Measurements from ENCODE around the gene ADGRB3.

ADGRB3 gene

DNA sequence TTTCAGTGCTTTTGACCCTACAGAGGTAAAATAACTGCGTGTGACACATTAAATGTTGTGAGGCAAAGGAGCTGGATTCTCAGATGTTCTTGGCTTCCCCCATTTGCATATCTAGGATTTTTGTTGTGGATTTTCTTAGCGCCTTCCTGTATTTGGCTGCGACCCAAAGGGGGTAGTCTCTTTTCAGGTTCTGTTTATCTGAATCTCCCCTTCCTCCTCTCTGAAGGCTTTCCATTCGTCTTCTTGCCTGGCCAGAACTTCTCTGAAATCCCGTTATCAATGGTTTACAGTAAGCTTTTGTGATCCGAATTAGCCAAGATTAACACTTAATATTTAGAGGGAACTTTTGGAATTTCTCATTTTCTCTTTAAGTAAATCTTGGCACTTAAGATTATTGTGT, 60.8 kb downstream of the ADGRB3 start:
- no peak overlapping the region for H3K27ac ChIP-seq
- no peak for DNase-seq (ENCODE audit: low read depth, low spot score)

- no peak overlapping the region for H3K27ac ChIP-seq
- no peak for DNase-seq (ENCODE audit: low read depth, low spot score)
Observed at GRCh38 chr6:68697394-68697793, 62.3 kb downstream of the ADGRB3 start.

GRCh38 chr6:68701159-68701558, 66.1 kb downstream of the ADGRB3 start:
- no peak overlapping the region for H3K27ac ChIP-seq

GRCh38 chr6:68704485-68704884, 69.4 kb downstream of the ADGRB3 start:
- DNase-seq (ENCODE audit: low read depth, low spot score) = no peak
- H3K27ac ChIP-seq = no peak overlapping the region

More at GRCh38 chr6:68701159-68701558, 66.1 kb downstream of the ADGRB3 start:
- DNase-seq (ENCODE audit: low read depth, low spot score) = no peak

GRCh38 chr6:68709091-68709490, 74.0 kb downstream of the ADGRB3 start:
- no peak overlapping the region for H3K27ac ChIP-seq
- DNase-seq (ENCODE audit: low read depth, low spot score) = no peak

DNA sequence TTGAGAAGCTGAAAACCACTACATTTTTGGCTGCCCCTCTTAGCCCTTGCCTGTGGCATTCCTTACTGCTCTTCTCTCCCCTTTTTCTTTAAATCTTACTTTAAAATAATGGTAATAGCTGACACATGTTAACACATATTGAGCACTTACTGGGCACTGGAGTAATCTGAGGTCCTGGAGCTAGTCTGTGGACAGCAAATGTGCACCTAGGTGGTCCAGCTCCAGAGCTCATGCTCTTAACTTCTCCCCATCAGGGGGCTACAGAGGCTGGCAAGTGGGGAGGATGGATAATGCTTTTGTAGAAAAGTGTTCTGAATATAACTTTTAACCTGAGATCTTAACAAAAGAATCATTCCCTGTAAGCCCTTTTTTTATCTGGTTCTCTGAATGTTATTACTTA, 74.8 kb downstream of the ADGRB3 start:
- no peak overlapping the region for H3K27ac ChIP-seq
- no peak for DNase-seq (ENCODE audit: low read depth, low spot score)

GRCh38 chr6:68710496-68710895, 75.4 kb downstream of the ADGRB3 start:
- no peak for DNase-seq (ENCODE audit: low read depth, low spot score)

DNA sequence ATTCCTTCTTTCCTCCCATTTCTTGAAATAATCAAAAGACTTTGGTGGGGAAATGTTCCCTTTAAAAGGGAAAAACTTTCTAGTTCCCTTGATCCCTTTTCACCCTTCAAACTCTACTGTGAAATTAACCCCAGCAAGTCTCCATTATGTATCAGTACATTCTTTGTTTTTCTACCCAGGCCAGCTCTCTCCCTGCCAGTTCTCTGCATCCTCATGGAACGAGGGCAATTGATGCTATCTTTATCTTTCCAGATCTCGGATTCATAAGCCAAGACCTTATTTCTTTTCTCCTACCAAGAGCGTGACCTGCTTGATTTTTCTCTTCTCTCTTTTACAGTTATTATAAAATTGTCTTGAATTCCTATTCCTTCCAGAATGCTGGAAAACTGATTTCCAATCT, 75.8 kb downstream of the ADGRB3 start:
- no peak for DNase-seq (ENCODE audit: low read depth, low spot score)
- no peak overlapping the region for H3K27ac ChIP-seq

More at GRCh38 chr6:68710496-68710895, 75.4 kb downstream of the ADGRB3 start:
- H3K27ac ChIP-seq = no peak overlapping the region

- H3K27ac ChIP-seq = no peak overlapping the region
- no peak for DNase-seq (ENCODE audit: low read depth, low spot score)
Observed at GRCh38 chr6:68711386-68712000, 76.4 kb downstream of the ADGRB3 start.

DNA sequence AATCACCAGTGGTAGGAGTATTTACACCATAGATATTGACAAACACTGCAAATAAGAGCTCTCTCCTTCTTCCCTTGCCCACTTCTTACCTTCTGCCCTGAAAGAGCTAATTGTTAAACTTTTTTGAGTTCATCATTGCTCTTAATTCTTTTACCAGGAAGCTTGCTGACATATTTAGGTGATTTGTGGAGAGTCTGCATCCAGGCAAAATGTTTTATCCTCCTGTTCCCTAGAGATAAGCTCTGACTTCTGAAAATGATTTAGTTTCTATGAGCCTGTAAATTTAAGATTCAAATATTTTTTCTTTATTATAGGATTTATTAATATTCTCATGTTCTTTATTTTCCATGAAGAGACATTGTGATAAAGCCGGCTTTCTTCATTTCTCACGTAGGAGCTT, 81.5 kb downstream of the ADGRB3 start:
- H3K27ac ChIP-seq = no peak overlapping the region
- no peak for DNase-seq (ENCODE audit: low read depth, low spot score)

DNA sequence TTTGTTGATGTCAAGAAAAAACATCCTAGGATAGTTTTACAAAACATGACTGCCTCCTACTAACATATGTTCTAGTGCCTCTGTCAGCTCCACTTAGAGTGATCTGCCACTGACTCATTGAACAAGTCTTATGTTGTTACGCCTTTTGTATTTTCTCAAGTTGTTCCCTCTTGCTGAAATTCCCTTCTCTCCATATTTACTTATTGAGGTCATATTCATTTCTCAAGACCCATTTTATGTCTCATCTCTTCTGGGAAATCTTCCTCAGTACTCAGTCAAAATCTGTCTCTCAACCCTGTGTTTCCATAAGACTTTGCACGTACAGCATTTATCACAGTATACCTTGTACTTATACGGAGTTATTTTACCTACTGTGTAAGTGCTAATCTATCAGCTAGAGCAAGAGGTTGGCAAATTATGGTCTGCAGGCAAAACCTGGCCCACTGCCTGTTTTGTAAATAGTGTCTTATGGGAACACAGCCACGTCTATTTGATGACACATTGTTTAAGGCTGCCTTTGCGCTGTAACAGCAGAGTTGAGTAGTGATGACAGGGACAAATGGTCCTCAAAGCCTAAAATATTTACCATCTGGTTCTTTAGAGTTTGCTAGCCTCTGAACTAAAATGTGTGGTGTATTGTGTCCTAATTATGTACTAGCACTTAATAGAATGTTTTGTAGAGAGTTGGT, 83.4 kb downstream of the ADGRB3 start:
- no peak overlapping the region for H3K27ac ChIP-seq
- no peak for DNase-seq (ENCODE audit: low read depth, low spot score)

DNA sequence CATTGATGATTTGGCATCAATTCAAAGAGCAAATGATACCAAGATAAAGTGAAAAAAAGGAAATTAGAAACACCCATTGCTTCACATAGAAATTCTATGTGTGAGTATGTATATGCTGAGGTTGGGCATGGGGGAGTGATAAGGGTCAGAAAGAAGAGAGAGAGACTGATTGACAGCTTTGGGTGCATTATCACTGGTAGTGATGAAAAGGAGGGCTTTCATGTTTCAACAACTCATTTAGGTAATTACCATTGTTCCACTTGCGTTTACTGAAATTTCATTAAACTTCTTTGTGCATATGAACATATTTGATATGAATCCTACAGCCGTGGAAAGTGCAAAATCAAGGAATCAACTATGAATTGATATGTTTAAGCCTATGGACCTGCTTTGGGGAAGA, 84.7 kb downstream of the ADGRB3 start:
- H3K27ac ChIP-seq = no peak overlapping the region
- no peak for DNase-seq (ENCODE audit: low read depth, low spot score)

- no peak for DNase-seq (ENCODE audit: low read depth, low spot score)
- H3K27ac ChIP-seq = no peak overlapping the region
Observed at GRCh38 chr6:68722891-68723527, 87.9 kb downstream of the ADGRB3 start.

- no peak overlapping the region for H3K27ac ChIP-seq
- DNase-seq (ENCODE audit: low read depth, low spot score) = no peak
Observed at GRCh38 chr6:68724060-68724459, 89.0 kb downstream of the ADGRB3 start.

- H3K27ac ChIP-seq = no peak overlapping the region
- DNase-seq (ENCODE audit: low read depth, low spot score) = no peak
Observed at GRCh38 chr6:68726337-68726736, 91.3 kb downstream of the ADGRB3 start.

- DNase-seq (ENCODE audit: low read depth, low spot score) = no peak
- no peak overlapping the region for H3K27ac ChIP-seq
Observed at GRCh38 chr6:68726992-68727391, 91.9 kb downstream of the ADGRB3 start.

- DNase-seq (ENCODE audit: low read depth, low spot score) = no peak
- H3K27ac ChIP-seq = no peak overlapping the region
Observed at GRCh38 chr6:68727699-68728098, 92.6 kb downstream of the ADGRB3 start.

DNA sequence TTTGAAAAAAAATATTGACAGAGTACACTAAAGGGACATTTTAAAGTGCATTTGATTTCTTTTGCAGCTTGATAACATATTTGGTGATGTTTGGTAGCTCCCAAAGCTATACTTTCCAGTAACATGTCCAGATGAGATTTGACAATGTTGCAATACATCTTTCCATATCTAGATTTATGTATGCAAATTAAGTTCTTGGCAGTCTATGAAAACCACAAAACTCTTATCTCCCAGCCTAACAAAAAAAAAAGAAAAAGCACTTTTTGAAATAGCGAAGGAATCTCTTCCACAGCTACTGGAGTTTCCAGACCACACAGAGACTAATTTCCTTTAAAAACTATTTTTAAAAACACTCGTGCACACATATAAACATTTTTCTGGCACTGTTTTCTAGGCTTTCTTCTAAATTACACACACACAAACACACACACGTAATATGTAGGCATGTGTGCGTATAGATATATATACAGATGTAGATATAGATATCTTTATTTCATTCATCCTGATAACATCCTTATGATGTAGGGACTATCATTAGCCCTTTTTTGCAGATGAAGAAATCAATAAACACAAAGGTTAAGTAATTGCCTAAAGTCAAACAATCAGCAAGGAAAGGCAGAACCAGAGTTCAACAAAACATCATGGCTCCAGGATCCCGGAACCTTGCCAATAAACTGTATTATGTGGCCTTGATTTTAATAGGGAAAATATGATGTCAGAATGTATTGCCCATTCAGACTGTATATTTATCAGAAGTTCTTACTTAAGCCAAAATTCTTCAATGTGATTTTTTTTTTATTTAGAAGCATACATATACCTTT, 93.3 kb downstream of the ADGRB3 start:
- DNase-seq (ENCODE audit: low read depth, low spot score) = no peak
- no peak overlapping the region for H3K27ac ChIP-seq

GRCh38 chr6:68729377-68729903, 94.4 kb downstream of the ADGRB3 start:
- no peak for DNase-seq (ENCODE audit: low read depth, low spot score)
- H3K27ac ChIP-seq = no peak overlapping the region

DNA sequence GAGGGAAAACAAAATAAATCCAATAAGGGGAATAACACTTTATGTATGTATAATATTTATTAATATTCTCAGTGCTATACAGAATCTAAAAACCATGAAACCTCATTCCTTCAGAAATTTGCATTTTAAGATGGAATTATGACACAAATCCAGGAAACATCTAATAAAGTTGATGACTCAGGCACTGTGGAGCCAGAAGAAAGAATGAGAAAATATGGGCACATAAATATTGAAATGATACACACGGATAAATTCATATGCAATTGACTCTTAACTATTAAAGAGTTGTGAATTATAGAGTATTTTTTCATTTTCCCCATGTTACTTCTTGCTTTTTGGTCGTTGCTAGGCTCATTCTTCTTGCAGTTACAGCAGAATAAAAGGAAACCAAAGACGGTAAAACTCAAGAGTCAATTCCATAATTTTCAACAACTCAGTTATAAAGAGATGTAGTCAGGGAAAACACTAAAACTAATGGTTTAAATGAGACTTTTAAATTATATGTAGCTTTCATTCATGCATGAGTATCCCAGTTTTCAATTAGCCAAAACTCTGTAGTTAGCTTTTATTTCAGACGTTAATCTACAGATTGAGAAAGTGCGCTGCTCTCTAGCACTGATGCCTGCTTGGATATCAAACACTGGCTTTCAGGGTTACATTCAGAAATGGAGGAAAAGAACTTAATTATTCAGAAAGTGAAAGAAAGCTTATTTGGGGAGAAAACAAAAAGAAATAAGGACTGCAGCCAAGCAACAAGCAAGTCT, 95.4 kb downstream of the ADGRB3 start:
- no peak for DNase-seq (ENCODE audit: low read depth, low spot score)
- H3K27ac ChIP-seq = no peak overlapping the region

Data from epithelial cell of prostate (primary cell).